GM18520 (cell line): Measurements from ENCODE around the gene IQCE.

Experiments used
- ATAC-seq: cut with Tn5 transposase; IDR thresholded peaks from one replicate; pipeline ENCODE4 v1.9.1; 2021; ENCODE audit not compliant: unreplicated experiment

Gene IQCE

GRCh38 chr7:2631946-2632732 is 73.4 kb downstream of the IQCE start, which contains the start of gene TTYH3:
Gene TTYH3 (plus strand): TSS chr7:2631986. CDS start chr7:2632156, 170 bp downstream.
- peak; percentile 23 for ATAC-seq

DNA sequence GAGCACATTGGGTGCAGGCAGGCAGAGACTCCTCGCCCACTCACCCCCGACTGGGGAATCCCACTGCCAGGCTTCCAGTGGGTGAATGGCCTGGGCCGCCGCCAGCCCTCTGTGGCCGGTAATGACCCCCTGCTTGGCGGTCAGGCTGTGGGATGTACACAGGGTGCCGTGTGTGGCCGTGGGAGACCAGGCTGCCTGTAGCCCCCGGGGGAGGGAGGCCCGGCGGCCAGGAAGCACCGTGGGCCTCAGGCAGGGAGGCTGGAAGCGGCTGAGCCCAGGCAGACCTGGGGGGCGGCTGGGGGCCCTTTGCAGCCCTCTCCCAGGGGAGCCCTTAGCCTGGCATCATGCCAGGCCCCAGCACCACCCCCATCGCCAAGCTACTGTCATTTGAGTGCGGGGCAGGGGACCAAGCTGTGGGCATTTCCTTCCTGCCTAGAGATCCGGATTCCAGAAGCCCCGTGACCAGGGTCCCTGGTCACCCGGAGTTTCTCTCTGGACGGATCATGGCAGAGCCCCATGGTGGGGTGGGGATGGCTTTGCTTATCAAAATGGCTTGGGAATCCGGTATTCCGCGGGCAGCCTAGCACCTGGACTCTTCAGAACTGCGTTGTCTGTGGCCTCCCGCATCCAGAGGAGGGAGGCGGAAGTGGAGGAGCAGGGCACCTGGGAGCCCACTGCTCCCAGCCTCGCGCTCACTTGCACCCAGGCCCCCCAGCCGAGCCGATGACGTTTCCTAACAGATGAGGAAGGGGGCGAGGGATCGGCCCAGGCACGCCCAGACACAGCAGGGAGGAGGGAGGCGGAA is 74.2 kb downstream of the IQCE start:
- ATAC-seq: no peak

GRCh38 chr7:2633538-2634266 is 74.9 kb downstream of the IQCE start:
- ATAC-seq: no peak

DNA sequence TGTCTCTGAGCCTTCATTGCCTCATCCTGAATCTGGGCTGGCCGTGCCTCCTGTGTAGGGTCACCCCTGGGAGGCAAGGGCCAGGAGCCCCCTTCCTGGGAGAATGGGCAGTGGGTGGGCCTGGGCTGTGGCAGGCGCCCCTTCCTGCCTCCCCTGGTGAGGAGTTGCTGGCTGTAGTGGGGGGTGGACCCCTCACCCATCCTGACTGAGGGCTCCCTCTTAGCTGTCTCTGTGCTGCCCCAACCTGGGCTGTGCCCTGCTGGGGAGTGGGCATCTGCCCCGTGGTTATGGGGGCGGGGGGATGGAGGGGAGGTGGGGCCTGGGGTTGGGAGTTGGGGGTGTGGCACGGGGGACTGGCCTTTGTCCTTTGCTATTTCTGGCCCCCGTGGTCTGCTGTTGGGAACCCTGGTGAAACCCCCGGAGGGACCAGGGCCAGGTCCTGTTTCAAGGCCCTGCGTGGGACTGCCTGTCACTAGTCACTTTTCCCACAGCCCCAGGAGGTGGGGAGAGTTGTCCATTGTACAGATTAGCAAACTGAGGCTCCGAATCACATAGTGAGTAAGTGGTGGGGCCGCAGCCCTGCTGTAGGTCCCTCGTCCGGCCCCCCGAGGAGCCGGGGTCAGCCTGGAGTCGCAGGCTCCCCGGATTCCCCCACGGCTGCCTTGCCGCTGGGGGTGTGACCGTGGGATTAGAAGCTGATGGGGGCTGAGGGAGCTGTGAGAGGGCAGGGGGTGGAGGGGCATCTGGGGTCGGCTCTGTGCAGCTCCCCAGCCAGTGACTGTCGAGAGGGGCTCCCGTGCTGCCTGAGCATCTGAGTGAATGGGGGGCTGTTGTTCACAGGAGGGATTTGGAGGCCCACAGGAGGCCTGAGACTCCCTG is 75.7 kb downstream of the IQCE start:
- ATAC-seq: no peak

DNA sequence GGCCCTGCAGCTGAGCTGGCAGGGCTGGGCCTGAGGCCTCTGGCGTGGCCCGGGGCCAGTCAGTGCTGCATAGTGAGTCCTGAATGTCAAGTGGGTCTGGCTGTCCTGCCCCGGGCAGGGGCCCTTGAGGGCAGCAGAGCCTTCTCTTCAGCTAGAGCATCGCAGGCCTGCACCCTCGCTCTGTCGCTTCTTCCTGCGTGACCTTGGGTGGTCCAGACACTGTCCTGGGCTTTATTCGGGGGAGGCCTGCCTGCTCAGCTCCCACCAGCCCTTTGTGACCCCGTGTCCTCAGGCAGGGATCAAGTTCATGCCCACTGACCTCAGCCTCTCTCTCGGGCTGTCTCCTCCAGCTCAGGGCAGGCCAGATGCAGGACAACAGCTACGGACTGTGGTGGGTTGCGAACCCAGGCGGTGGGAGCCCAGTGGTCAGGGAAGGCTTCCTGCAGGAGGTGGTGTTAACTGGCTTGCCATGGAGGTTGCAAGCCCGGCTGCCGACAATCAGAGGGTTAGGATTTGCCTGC is 76.4 kb downstream of the IQCE start:
- no peak for ATAC-seq

DNA sequence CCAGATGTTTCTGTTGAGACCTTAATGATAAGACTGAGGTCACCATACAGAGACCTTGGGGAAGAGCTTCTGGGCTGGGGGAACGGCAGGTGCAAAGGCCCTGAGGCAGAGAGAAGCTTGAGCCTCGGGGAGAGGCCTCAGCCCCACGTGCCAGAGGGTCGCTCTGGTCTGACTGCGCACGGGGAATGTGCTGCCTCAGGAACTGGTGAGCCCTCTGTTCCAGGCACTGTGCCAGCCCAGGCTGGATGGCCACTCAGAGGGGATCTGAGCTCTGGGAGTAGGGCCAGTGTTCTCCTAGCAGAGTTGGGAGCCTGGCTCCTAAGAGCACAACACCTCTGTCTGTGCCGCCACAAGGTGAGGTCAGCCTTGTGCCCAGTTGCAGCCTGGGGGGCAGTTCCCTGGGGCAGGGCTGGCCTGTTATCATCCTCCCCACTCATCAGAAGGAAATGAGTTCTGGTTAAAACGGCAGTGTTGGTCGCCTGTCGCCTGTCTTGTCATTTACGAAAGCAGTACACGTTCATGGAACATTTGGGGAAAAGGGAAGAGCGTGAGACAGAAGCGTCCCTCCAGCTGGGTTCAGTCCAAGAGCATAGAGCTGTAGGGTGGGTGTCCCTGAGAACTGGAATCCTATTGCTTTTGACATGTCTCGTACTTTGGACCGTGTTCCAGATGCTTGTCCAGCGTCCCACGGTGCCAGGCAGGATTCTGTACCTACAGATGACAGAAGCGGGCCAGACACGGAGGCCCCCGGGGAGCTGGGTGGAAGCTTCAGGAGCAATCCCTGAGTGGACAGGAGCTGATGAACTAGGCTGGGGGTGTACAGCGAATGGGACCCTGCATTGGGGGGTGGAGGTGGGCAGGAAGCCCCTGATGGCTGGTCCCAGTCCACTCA is 77.3 kb downstream of the IQCE start:
- no peak for ATAC-seq

DNA sequence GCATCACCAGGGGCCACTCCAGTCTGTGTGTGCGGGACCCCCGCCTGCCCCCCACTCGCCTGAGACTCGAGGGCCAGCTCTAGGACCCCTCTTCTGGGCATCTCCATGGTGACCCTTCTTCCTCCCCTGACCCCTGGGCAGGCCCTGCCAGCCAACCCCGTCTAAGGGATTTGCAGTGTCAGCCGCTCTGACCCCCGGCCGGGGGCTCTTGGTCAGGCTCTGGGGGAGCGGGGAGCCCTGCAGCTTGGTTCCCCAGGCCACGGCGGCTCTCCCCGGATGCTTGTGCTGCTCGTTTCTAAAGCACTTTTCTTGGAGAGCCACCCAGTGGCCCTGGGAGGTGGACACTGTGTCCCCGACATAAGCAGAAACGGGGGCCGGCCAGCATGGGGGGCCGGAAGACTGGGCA is 78.3 kb downstream of the IQCE start:
- no peak for ATAC-seq

DNA sequence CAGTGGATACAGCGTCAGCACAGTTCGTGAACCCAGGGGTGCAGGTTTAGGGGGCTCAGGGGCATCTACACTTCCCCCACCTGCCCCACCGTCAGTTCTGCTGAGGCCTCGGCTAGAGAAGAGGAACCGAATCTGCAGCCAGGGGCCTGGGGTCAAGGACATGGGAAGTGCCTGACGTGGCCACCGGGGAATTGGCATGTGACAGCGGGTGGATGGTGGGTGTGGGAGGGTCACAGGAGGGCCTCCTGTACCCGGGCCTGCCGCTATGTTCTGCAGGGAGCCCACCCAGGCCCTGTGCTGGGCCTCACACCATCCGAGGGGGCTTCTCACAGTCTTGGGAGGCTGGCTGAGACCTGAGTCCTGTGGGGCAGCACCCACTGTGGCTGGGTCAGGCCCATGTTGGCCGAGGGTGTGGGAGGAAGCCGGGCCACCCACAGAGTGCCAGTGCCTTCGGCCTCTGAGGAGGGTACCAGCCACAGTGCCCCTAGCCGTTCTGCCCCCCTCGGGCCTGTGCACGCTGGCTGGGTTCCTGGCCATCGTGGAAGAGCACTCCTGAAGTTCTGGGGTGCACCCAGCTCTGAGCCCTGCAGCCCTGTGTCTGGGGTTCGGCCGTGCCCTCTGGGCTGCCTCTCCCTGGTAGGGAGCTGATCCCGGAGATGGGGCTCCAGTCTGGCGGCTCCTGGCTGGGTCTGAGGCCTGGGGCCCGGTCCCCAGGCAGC is 78.9 kb downstream of the IQCE start:
- no peak for ATAC-seq

DNA sequence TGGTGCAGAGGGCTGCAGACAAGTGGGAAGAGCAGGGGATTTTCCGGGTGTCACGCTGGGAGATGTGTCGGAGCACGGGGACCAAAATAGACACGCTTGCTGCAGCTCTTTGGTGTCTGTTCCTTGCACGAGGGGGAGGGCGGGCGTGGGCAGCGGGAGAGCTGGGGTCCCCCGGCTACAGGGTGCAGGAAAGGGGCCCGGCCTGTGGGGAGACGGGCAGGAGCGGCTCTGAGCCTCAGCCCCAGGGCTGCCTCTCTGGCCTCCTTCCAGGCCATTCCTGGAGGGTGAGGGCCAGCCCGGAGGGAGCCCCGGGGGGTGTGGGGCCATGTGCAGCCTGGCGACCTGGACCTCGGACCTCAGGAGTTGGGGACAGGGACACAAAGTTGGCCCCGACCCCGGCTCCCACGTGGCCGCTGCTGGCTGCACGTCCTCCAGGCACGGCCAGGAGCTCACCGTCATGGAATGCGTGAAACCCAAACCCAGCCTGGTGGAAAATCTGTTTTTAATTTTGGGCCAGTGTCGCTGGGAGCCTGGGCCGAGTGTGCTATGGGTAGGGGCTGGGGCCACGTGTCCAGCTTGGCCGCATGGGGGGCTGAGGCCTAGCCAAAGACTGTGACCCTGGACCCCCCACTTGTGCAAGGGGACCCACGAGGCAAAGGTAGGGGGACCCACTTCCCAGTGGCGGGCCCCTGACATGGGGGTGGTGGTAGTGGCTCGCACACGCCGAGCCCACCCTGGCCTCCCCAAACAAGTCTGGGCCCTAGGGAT is 79.6 kb downstream of the IQCE start:
- ATAC-seq: no peak

GRCh38 chr7:2639181-2639681 is 80.5 kb downstream of the IQCE start:
- ATAC-seq: no peak

GRCh38 chr7:2639695-2640481 is 81.1 kb downstream of the IQCE start:
- ATAC-seq: no peak

GRCh38 chr7:2640482-2640830 is 81.7 kb downstream of the IQCE start:
- no peak for ATAC-seq

DNA sequence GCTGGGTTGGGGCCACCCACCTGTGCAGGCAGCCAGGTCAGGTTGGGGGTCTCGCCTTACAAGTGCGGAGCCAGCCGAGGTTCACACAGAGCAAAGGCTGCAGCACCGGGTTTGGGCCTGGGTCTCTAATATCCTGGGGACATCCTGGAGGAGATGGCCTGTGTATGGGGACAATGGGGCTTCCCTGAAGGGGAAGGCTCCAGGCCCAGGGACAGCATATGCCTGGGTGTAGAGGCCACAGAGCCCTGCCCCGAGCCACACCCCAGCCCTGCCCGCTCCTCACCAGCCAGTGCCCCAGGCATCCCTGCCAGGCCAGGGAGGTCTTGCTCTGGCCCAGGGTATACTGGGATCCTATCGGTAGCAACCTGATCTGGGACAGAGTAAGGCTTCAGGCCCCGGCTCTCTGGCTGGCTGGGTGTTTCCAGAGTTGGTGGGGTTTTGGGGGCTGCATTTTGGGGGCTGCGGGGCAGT is 82.1 kb downstream of the IQCE start:
- ATAC-seq: no peak

DNA sequence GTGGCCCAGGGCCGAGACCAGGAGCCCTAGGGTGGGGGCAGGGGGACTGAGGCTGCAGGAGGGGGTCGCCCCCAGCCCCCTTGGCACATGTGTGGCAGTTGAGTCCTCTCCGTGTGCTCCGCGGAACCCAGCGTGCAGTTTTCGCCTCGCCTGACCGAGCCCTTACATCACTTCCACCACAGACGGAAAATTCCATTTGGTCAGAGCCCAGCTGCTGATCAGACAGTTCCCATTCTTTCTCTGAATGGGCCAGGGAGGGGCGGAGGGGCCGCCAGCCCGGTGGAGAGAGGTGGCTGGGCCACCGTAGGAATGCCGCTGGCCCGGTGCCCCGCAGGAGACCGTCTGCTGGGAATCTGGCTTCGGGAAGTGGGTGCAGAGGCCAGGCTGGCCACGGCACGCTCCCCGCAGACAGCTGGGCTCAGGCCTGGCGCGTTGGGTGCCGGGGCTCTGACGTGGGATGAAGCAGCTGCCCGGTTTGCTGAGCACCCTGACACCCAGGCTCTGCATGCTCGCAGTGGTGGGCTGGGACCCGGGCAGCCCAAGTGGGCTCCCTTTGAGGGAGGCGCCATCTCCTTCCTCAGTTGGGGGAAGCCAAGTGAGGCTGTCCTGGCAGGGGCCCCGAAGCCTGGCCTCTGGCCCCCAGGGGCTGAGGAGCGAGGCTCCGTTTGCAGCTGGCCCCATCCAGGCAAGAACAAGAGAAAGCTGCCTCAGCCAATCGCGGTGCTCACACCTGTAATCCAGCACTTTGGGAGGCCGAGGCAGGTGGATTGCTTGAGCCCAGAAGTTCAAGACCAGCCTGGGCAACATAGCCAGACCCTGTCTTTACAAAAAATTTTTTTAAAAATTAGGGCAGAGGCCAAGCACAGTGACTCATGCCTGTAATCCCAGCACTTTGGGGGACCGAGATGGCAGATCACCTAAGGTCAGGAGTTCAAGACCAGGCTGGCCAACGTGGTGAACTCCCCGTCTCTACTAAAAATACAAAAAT is 82.9 kb downstream of the IQCE start:
- no peak for ATAC-seq

GRCh38 chr7:2643386-2644219 is 84.8 kb downstream of the IQCE start:
- ATAC-seq: no peak
